GM12891 (cell line): ENCODE data around the gene MLLT10.

Experiments
- POLR2A ChIP-seq: IDR thresholded peaks from 2 replicates; pipeline ENCODE4 v1.6.1; 2011; ENCODE audit warnings: low read depth, low read length, control low read depth
- POLR2AphosphoS5 ChIP-seq: IDR thresholded peaks from 2 replicates; pipeline ENCODE4 v1.6.1; 2011; ENCODE audit warnings: low read depth, low read length, control low read depth
- SPI1 ChIP-seq: IDR thresholded peaks from 2 replicates; pipeline ENCODE4 v1.6.1; 2011; ENCODE audit warnings: low read depth, low read length, control low read depth

GRCh38 chr10:21746118-21746517 lies 212.1 kb downstream of the MLLT10 start:
- TF ChIP-seq POLR2AphosphoS5 = no peak
- TF ChIP-seq POLR2A = no peak
- no peak for TF ChIP-seq SPI1
